Measurements from ENCODE around the gene RBM4.
"Not testable (repeated sequence)": the region's sequence is repeated elsewhere in the genome, so short reads cannot be mapped to it uniquely, and the experiment has no call there.

RBM4 gene, protein sequence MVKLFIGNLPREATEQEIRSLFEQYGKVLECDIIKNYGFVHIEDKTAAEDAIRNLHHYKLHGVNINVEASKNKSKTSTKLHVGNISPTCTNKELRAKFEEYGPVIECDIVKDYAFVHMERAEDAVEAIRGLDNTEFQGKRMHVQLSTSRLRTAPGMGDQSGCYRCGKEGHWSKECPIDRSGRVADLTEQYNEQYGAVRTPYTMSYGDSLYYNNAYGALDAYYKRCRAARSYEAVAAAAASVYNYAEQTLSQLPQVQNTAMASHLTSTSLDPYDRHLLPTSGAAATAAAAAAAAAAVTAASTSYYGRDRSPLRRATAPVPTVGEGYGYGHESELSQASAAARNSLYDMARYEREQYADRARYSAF

DNA sequence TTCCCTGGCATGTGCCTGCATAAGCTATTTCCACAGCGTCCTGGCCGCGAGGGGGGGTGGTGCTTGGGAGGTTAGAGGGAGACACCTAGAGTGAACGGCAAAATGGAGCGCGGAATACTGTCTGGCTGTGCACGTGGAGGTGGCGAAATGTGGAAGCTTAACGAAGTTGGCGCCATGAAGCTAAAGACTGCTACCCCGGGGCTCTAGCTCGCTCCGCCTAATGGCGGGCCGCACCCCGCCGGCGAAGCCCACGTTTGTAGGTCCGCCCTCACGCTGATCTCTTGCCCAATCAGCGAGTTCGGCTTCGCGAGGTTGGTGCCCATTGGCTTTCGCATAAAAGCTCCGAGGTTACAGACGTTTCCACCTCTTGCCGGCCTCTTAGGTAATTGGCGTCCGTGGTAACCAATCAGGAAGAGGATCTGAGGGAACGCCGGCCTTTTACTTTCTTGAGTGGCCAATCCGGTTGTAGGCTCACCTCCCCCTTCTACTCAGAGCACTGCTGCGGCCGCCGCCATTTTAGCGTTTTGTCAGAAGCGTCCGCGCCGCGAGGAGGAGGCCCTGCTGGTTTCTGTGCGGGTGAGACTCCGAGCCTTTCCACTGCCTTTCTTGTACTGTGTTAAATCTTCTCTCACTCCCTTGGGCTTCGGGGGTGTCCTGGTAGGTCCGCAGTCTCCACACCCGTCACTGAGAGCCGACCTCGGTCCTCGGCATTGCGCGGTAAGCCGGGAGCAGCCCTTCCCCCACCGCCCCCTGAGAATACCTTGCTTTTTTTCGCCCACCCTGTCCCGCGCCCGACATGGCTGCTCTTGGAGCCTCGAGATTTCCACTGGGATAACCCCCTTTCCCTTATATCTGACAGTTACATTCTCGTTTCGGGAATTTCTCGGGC, at the start of gene RBM4:
Gene RBM4, plus strand, starts transcription at position 527 of the 889 bp plus-strand sequence. CDS start 1,009 bp downstream, outside the sequence.
- DNase-seq (ENCODE audit: low read depth in 2 of 3, low spot score in 2 of 3): peak; percentile 68 to 89 (median 88)

DNA sequence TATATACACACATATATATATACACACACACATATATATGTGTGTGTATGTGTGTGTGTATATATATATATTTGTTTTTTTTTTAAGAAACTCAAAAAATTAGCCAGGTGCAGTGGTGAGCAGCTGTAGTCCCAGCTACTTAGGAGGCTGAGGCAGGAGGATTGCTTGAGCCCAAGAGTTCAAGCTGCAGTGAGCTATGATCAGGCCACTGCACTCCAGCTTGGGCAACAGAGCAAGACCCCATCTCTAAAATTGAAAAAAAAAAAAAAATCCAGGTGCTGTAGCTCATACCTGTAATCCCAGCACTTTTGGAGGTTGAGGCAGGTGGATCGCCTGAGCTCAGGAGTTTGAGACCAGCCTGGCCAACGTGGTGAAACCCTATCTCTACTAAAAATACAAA, 49.2 kb upstream of the RBM4 start:
- DNase-seq (ENCODE audit: low read depth in 2 of 3, low spot score in 2 of 3): not testable (repeated sequence)

DNA sequence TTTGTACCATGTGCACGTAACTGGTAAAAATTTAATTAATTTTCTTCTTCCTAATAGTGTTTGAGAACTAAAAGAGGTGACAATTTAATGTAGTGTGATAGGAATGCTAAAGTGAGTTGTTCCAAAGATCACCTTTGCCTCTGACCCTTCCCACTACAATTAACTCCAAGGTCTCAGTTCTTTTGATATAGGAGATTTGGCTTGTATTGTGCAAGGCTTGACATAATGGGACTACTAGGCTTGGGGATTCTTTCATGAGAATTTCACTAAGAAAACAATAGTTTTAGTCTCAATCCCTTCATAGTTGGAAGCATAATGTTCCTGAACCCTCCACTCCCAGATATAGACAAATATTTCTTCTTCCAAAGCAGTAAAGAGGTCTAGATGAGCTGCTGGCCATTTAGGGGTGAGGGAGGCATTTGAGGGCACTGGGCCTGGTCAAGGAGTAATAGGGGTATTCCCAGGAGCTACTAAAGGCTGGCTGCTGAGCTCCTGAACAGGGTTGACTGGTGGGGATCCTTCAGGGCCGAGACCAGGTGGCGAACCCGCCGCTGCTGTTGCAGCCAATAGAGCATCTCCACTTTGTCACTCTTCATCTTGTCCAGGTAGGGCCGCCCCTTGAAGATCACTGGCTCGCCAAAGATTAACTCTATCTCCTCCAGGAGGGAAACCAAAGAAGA, 48.4 kb upstream of the RBM4 start:
- no peak for DNase-seq (ENCODE audit: low read depth in 2 of 3, low spot score in 2 of 3)

DNA sequence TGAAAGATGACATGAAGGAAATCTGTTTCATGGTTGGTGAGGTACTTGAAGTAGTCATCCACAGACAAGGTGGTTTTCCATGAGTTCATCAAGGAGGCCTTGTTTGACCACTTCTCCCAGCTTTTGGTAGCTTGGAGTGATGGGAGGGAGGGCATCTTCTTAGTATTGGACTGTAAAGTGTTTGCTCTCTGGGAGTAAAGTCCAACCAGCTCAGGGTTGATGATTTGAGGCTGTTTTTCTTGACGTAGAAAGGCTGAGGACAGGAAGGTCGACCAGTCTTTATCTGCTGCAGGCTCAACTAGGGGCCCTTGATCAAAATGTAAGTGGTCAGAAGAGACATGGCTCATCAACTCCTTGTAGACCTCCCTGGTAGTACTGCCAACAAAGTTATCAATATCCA, 47.3 kb upstream of the RBM4 start:
- no peak for DNase-seq (ENCODE audit: low read depth in 2 of 3, low spot score in 2 of 3)

DNA sequence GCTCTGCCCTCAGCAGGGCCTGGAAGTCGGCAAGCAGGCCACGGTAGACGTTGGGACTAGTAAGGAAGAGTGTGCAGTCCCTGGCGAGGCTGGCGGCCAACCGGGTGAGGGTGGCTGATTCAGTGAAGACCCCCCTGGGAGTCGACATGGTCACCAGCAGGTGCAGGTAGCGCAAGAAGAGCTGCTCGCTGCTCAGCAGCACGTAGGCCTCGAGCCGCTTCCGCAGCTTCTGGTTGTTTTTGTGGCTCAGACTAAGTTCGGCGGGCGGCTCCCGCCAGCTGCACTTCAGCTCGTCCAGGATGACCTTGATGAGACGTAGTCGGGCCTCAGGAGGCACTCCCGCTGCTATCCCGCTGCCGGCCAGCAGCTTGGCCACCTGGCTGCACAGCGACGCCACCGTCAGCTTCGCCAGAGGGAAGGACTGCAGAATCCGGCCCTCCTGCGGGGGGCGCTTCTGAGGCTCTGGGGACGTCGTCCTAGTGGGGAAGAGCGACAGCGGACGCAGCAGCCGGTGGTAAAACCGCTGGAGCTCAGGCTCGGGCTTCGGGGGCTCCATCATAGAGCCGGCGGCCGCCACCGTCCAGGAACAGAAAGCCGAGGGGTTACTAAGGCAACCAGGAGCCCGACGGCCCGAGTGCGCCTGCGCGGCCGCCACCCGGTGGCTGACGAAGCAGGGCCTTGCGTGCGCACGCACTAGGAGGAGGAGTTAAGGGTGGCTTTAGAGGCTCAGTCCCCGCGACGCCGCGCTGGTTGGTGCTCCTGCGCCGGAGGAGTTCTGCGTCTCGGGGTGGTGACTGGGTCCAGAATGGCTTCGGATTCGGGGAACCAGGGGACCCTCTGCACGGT, 45.8 kb upstream of the RBM4 start, which contains the start of the genes CCDC87 and CCS:
Gene CCDC87, minus strand, starts transcription at position 607 of the 846 bp plus-strand sequence. Its CDS starts 48 bp downstream, at position 559.
Gene CCS, plus strand, starts transcription at position 729 of the 846 bp plus-strand sequence. Its CDS starts 77 bp downstream, at position 806.
- DNase-seq (ENCODE audit: low read depth in 2 of 3, low spot score in 2 of 3): peak; percentile 93 to 98 (median 97)

DNA sequence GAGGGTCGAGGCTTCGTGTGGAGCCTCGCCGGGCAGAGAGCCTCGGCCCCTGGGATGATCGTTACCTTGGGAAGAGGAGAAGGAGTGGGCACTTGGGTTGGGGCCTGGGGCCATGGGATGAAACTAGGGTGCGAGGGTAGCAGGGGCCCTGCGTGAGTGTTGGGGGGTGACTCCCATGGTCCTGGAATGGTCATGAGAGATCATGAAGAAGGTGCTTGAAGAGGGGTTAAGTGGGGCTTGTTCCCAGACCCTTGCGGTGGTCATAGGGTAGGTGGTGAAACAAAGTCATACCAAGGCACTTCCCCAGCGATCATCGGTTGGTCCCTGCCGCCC, 45.2 kb upstream of the RBM4 start:
- DNase-seq (ENCODE audit: low read depth in 2 of 3, low spot score in 2 of 3): no peak

DNA sequence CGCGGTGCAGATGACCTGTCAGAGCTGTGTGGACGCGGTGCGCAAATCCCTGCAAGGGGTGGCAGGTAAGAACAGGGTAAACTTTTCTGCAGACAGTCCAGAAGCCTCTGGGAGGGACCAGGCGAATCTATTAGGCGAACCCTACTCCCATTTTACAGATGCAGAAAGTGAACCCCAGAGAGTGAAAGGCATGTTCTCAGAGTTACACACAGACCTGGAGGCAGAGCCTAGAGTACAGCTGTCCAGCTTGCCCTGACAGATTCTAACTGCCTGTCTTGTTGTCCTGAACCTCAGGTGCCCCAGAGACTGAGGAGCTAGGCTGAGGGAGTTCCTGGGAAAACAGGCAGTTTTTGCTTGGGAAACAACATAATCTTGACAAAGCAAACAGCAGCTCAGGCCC, 44.9 kb upstream of the RBM4 start:
- DNase-seq (ENCODE audit: low read depth in 2 of 3, low spot score in 2 of 3): no peak

DNA sequence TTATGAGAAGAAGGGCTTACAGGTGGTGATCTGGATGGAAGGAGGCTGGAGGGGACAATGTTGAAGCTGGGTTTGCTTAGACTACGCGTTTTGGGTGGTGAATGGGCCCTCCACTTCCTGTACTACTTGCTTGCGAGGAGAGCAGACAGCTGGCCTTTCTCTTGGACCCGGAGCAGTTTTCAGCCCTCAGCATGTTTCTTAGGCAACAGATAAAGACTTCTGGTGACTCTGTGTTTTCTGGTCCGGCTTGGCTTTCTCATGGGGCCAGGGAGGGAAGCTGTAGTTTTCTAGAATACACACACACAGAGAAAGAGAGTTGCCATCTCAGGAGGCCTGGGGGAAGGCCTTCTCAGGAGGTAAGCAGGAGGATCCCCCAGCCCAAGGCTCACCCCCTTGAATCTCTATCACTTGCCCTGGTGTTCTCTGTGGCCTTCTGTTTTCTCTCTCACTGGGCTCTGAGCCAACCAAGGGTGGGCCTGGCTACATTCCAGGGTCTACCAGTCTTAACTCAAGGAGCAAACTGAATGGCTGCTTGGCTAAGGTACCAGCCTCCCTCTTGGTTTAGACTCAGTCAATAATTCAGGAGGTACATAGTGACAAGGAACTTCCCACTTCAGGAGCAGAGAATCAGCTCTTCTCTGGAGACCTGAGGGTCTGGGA, 43.1 kb upstream of the RBM4 start:
- no peak for DNase-seq (ENCODE audit: low read depth in 2 of 3, low spot score in 2 of 3)

DNA sequence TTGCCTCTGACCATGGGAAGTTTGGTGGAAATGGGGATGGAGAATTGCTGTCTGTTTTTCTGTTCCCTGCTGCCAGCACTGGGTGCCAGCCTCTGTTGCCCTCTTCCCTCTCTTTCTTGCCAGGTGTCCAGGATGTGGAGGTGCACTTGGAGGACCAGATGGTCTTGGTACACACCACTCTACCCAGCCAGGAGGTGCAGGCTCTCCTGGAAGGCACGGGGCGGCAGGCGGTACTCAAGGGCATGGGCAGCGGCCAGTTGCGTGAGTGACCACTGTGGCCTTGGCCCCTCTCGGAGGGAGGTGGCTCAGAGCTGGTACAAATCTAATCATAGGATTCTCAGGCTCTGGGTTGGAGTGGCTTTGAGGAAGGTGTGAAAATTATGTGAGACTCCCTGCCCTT, 39.5 kb upstream of the RBM4 start:
- no peak for DNase-seq (ENCODE audit: low read depth in 2 of 3, low spot score in 2 of 3)

DNA sequence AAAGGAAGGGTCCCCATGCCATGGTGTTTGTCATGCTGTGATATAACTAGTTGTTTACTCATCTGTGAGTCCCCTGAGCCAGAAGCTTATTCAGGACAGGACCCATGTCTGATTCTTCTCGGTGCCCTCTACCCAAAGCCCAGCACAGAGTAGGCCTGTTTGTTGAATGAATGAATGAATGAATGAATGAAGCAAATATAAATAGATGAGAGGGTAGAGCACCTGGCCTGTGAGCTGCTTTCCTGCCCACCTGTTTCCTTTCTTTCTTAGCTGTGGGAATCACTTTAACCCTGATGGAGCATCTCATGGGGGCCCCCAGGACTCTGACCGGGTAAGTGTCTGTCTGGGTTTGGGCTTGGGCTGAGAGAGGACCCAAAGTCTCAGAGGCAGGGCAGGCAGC, 38.3 kb upstream of the RBM4 start:
- no peak for DNase-seq (ENCODE audit: low read depth in 2 of 3, low spot score in 2 of 3)

DNA sequence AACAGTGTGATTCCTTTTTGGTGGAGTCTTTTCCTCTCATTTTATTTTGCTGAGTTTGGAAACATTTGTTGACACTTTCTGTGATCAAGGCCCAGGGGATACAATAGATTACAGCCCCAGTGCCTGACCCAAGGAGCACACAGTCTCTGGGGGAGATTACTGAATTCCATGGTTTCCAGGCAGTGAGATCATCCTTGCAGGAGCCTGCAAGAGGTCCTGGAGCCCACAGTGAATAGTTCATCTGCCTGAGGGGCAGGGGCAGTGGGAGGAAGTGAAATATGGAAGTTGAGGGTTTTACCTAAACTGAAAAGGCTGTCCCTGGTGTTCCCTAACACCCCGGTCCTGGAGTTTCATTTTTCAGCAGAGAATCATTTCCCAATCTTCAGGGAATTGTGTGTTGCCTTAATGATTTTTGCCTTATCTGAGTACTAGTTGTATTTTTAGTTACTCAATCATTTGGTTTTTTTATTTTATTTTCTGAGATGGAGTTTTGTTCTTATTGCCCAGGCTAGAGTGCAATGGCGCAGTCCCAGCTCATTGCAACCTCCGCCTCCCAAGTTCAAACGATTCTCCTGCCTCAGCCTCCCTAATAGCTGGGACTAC, 37.8 kb upstream of the RBM4 start:
- no peak for DNase-seq (ENCODE audit: low read depth in 2 of 3, low spot score in 2 of 3)

DNA sequence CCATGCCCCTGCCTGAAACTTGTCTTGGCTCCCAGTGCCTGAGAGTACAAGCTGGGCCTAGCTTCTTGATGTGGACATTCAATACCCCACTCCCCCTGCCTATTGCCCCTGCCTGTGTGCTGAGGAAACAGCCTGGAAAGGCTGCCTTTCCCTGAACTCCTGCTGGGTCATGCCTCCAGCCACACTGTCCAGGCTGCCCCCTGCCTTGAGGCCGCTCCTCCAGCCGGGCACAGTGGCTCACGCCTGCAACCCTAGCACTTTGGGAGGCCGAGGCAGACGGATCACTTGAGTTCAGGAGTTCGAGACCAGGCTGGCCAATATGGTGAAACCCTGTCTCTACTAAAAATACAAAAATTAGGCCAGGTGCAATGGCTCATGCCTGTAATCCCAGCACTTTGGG, 35.4 kb upstream of the RBM4 start:
- DNase-seq (ENCODE audit: low read depth in 2 of 3, low spot score in 2 of 3): no peak

DNA sequence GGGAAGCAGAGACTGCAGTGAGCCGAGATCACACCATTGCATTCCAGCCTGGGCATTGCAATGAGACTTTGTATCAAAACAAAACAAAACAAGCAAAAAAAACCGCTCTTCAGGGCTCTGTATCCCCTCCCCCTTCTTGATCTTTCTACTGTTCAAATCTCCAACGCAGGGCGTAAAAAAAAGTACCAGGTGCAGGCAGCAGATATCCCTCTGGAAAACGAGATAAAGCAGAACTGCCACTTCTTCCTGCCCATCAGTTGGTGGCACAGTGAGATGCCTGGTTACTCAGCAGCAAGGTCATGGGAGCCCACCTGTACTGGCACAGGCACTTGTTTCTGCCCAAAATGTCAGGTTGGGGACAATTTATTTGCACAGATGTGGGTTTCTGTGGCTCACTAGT, 34.3 kb upstream of the RBM4 start:
- DNase-seq (ENCODE audit: low read depth in 2 of 3, low spot score in 2 of 3): no peak

DNA sequence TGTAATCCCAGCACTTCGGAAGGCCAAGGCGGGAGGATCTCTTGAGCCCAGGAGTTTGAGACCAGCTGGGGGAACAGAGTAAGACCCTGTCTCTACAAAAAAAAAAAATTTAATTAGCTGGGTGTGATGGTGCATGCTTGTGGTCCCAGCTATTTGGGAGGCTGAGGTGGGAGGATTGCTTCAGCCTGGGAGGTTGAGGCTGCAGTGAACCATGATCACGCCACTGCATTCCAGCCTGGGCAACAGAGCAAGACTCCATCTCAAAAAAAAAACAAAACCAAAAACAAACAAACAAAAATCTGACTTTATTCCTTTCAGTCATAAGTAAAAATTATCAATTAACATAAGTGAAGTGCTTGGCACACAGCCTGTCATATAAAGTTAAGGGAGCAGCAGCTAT, 31.9 kb upstream of the RBM4 start:
- not testable (repeated sequence) for DNase-seq (ENCODE audit: low read depth in 2 of 3, low spot score in 2 of 3)

DNA sequence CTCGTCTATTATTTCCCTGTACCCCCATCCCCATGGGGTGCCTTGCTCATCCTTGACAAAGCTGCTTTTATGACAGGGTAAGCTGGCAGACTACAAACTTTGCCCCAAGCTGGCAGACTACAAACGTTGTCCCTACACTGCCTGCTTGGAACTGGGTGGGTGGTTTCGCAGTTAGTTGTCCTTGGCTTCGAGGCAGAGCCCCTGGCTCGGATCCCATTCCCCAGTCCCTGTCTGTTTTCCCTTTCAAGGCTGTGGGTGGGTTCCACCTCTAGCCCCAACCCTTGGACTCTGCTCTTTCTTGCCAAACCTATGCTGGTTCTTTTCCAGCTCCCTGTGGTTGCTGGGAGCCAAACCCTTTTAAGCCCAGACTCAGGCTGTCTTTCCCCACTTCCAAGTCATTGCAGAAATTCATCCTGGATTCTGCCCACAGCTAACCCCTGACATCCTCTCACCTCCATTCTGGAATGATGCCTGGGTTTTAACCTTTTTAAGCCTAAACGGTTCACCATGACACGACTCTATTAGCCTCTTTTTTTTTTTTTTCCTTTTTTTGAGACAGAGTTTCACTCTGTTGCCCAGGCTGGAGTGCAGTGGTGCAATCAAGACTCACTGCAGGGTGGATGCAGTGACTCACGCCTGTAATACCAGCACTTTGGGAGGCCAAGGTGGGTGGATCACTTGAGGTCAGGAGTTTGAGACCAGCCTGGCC, 31.2 kb upstream of the RBM4 start:
- no peak for DNase-seq (ENCODE audit: low read depth in 2 of 3, low spot score in 2 of 3)

DNA sequence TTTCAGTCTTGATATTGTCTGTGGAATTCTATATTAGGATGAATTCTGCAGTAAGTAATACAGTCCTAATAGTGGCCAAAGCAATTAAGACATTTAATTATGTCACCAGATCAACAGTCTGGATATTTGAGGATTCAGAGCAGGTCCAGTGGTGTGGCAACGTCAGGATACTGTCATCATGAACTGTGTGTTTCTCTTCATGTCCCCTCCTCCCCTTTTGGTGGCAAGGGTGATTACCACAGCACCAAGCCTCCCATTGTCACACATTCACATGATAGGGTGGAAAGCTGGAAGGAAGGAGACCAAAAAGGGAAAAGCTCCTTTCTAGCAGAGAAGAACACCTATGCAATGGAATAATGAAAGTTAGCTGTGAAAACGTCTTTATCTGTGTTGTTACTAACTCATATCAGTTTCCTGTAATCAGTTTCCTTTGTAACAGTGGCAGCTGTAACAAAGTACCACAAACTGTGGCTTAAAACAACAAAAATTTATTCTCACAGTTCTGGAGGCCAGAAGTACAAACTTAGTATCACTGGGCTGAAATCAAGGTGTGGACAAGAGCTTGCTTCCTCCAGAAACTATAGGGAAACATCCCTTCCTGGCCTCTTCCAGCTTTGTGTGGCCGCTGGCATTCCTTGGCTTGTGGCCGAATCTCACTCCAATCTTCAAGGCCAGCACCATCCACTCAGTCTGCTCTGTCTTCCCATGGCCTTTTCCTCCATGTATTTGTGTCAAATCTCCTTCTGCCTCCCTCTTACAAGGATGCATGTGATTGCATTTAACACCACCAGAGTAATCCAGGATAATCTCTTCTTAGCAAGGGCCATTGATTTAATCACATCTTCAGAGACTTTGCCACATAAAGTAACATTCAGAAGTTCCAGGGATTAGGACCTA, 28.5 kb upstream of the RBM4 start:
- DNase-seq (ENCODE audit: low read depth in 2 of 3, low spot score in 2 of 3): no peak

DNA sequence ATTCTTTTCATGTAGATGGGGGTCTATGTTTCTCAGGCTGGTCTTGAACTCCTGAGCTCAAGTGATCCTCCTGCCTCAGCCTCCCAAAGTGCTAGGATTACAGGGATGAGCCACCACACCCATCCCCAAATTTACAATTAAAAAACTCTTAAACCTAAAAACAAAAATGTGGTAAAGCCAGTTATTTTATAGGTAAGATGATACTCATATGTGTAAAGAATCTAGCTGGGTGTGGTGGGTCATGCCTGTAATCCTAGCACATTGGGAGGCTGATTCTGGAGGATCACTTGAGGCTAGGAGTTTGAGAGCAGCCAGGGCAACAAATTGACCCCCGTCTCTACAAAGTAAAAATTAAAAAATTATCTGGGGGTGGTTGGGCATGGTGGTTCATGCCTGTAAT, 26.0 kb upstream of the RBM4 start:
- DNase-seq (ENCODE audit: low read depth in 2 of 3, low spot score in 2 of 3): no peak

DNA sequence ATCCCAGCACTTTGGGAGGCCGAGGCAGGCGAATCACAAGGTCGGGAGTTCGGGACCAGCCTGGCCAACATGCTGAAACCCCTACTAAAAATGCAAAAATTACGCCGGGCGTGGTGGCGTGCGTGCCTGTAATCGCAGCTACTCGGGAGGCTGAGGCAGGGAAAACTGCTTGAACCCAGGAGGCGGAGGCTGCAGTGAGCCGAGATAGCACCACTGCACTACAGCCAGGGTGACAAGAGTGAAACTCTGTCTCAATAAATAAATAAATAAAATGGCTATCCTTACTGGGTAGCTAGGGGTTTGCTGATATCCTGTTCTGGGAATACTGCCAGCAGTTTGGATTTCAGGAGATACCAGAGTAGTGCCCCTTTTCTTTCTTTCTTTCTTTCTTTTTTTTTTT, 24.4 kb upstream of the RBM4 start:
- DNase-seq (ENCODE audit: low read depth in 2 of 3, low spot score in 2 of 3): no peak

Data from activated CD8-positive, alpha-beta memory T cell treated with anti-CD3 and anti-CD28 coated beads for 48 hours (primary cell).